Stimulated activated naive B cell treated with anti-CD40 and anti-IgM and Interleukin-4, amounts not matched to agents 10 μg/mL and 1 μg/mL and 100 μg/mL, for 72 hours (primary cell): ENCODE data around the gene ATP6V0C.
"Not testable (repeated sequence)": the region's sequence is repeated elsewhere in the genome, so short reads cannot be mapped to it uniquely, and the experiment has no call there.

Experiments
- ATAC-seq, 2 donors: fragments of 150-1000 bp; cut with Tn5 transposase; replicated peaks; 2 replicates each; pipeline ENCODE4 v1.10.0; 2021; ENCODE audit warnings: moderate library complexity in 1 of 2
- DNase-seq: peaks from one replicate; pipeline ENCODE4 v3.0.0; 2021
- H3K27ac Mint-ChIP-seq: one replicate; pipeline ENCODE4 v1.8.0; 2022; ENCODE audit warnings: mild to moderate bottlenecking, mixed read lengths
- H3K27me3 Mint-ChIP-seq, 2 donors: one replicate each; pipeline ENCODE4 v1.8.0; 2022; ENCODE audit warnings: mixed read lengths in 2 of 2
- H3K36me3 Mint-ChIP-seq, 2 donors: one replicate each; pipeline ENCODE4 v1.8.0; 2022; ENCODE audit warnings: mixed read lengths in 2 of 2, mild to moderate bottlenecking in 1 of 2
- H3K4me1 Mint-ChIP-seq, 2 donors: one replicate each; pipeline ENCODE4 v1.8.0; 2022; ENCODE audit warnings: mixed read lengths in 2 of 2, mild to moderate bottlenecking in 1 of 2
- H3K4me3 Mint-ChIP-seq, 2 donors: one replicate each; pipeline ENCODE4 v1.8.0; 2022; ENCODE audit warnings: mild to moderate bottlenecking in 2 of 2, mixed read lengths in 2 of 2, moderate library complexity in 1 of 2
- H3K9me3 Mint-ChIP-seq, 2 donors: one replicate each; pipeline ENCODE4 v1.8.0; 2022; ENCODE audit warnings: mixed read lengths in 2 of 2, mild to moderate bottlenecking in 1 of 2

The ATP6V0C gene

GRCh38 chr16:2529961-2530628 is 16.3 kb downstream of the ATP6V0C start:
- no peaks in the 10 kb centered on the region for H3K9me3 Mint-ChIP-seq
- H3K36me3 Mint-ChIP-seq = peaks cover 20 to 26% of the 10 kb centered on the region in 2 donors
- peak overlapping the region in 1 of 2 donors; percentile 52 for H3K4me3 Mint-ChIP-seq
- peak overlapping the region; percentile 99 for H3K27ac Mint-ChIP-seq
- ATAC-seq (no peak), DNase-seq (no peak)
- peaks cover 21 to 35% of the 10 kb centered on the region in 2 donors for H3K4me1 Mint-ChIP-seq
- H3K27me3 Mint-ChIP-seq = no peaks in the 10 kb centered on the region

GRCh38 chr16:2530629-2531318 is 17.0 kb downstream of the ATP6V0C start:
- Mint-ChIP-seq H3K36me3 (peaks cover 19 to 25% of the 10 kb centered on the region in 2 donors), H3K9me3 (no peaks in the 10 kb centered on the region), H3K27ac (peak overlapping the region; percentile 99), H3K27me3 (no peaks in the 10 kb centered on the region), H3K4me3 (peak overlapping the region; percentile 91 to 97), H3K4me1 (peaks cover 21 to 35% of the 10 kb centered on the region in 2 donors)
- DNase-seq (no peak), ATAC-seq (no peak)

GRCh38 chr16:2531371-2531695 is 17.6 kb downstream of the ATP6V0C start, which contains the start of gene CEMP1:
CEMP1 (minus strand) TSS chr16:2531408; CDS start chr16:2531073, 335 bp downstream.
- no peaks in the 10 kb centered on the region for H3K27me3 Mint-ChIP-seq

GRCh38 chr16:2531696-2532493 is 18.1 kb downstream of the ATP6V0C start:
- H3K36me3 Mint-ChIP-seq = peaks cover 9 to 16% of the 10 kb centered on the region in 2 donors
- DNase-seq (peak; percentile 96), ATAC-seq (peak; percentile 90)
- H3K27ac Mint-ChIP-seq = peak overlapping the region; percentile 99
- no peaks in the 10 kb centered on the region for H3K27me3 Mint-ChIP-seq
- peaks cover 22 to 42% of the 10 kb centered on the region in 2 donors for H3K4me1 Mint-ChIP-seq
- peak overlapping the region; percentile 91 to 97 for H3K4me3 Mint-ChIP-seq
- H3K9me3 Mint-ChIP-seq = no peaks in the 10 kb centered on the region

More at GRCh38 chr16:2531371-2531695, 17.6 kb downstream of the ATP6V0C start, which contains the start of gene CEMP1:
- no peaks in the 10 kb centered on the region for H3K9me3 Mint-ChIP-seq
- peaks cover 21 to 37% of the 10 kb centered on the region in 2 donors for H3K4me1 Mint-ChIP-seq
- peaks cover 14 to 20% of the 10 kb centered on the region in 2 donors for H3K36me3 Mint-ChIP-seq
- ATAC-seq (no peak), DNase-seq (no peak)
- H3K27ac Mint-ChIP-seq = peak within 1 kb of the TSS; percentile 99
- peak within 1 kb of the TSS; percentile 91 to 97 for H3K4me3 Mint-ChIP-seq

GRCh38 chr16:2532494-2533141 is 18.9 kb downstream of the ATP6V0C start:
- DNase-seq = peak; percentile 70
- peaks cover 25 to 47% of the 10 kb centered on the region in 2 donors for H3K4me1 Mint-ChIP-seq
- no peaks in the 10 kb centered on the region for H3K9me3 Mint-ChIP-seq
- ATAC-seq = peak; percentile 41 to 44
- no peaks in the 10 kb centered on the region for H3K27me3 Mint-ChIP-seq
- H3K4me3 Mint-ChIP-seq = peak overlapping the region; percentile 91 to 97
- peaks cover 7 to 11% of the 10 kb centered on the region in 2 donors for H3K36me3 Mint-ChIP-seq
- H3K27ac Mint-ChIP-seq = peak overlapping the region; percentile 99

GRCh38 chr16:2533142-2533755 is 19.5 kb downstream of the ATP6V0C start:
- H3K27me3 Mint-ChIP-seq, ATAC-seq, DNase-seq, H3K9me3 Mint-ChIP-seq: not testable (repeated sequence)
- H3K27ac Mint-ChIP-seq = peak overlapping the region; percentile 99
- peaks cover 25 to 47% of the 10 kb centered on the region in 2 donors for H3K4me1 Mint-ChIP-seq
- H3K4me3 Mint-ChIP-seq = peak overlapping the region; percentile 91 to 97
- H3K36me3 Mint-ChIP-seq = peaks cover 6 to 11% of the 10 kb centered on the region in 2 donors

- Mint-ChIP-seq H3K9me3 (no peaks in the 10 kb centered on the region), H3K36me3 (peaks cover 5 to 14% of the 10 kb centered on the region in 2 donors), H3K27ac (peak overlapping the region; percentile 75), H3K4me1 (peaks cover 27 to 52% of the 10 kb centered on the region in 2 donors), H3K4me3 (peak overlapping the region; percentile 39 to 66), H3K27me3 (no peaks in the 10 kb centered on the region)
- no peak for ATAC-seq
- no peak for DNase-seq
These were observed 20.2 kb downstream of the ATP6V0C start for GRCh38 chr16:2533912-2534311.

- H3K27ac Mint-ChIP-seq, DNase-seq, H3K27me3 Mint-ChIP-seq, H3K9me3 Mint-ChIP-seq, ATAC-seq: not testable (repeated sequence)
- H3K4me3 Mint-ChIP-seq = peak overlapping the region in 1 of 2 donors; percentile 39
- peaks cover 5 to 14% of the 10 kb centered on the region in 2 donors for H3K36me3 Mint-ChIP-seq
- peaks cover 28 to 56% of the 10 kb centered on the region in 2 donors for H3K4me1 Mint-ChIP-seq
These were observed 20.6 kb downstream of the ATP6V0C start for GRCh38 chr16:2534335-2534734.

- Mint-ChIP-seq H3K27ac (no peak overlapping the region), H3K9me3 (no peaks in the 10 kb centered on the region), H3K4me3 (no peak overlapping the region), H3K27me3 (no peaks in the 10 kb centered on the region), H3K4me1 (peaks cover 36 to 57% of the 10 kb centered on the region in 2 donors), H3K36me3 (peaks cover 2 to 3% of the 10 kb centered on the region in 2 donors)
- DNase-seq = no peak
- ATAC-seq = no peak
These were observed 21.9 kb downstream of the ATP6V0C start for GRCh38 chr16:2535625-2536013.

GRCh38 chr16:2537451-2538379 is 24.0 kb downstream of the ATP6V0C start, which contains the start of gene PDPK1:
PDPK1 (plus strand) TSS chr16:2538021; CDS start chr16:2538113, 92 bp downstream.
- Mint-ChIP-seq H3K4me3 (peak within 1 kb of the TSS; percentile 88 to 92), H3K27ac (peak within 1 kb of the TSS; percentile 96), H3K9me3 (no peaks in the 10 kb centered on the region), H3K27me3 (no peaks in the 10 kb centered on the region), H3K36me3 (peaks cover 7 to 10% of the 10 kb centered on the region in 2 donors), H3K4me1 (peaks cover 29 to 48% of the 10 kb centered on the region in 2 donors)
- peak; percentile 77 to 83 for ATAC-seq
- DNase-seq = peak; percentile 92

- Mint-ChIP-seq H3K36me3 (peaks cover 7 to 10% of the 10 kb centered on the region in 2 donors), H3K4me3 (peak overlapping the region; percentile 86 to 88), H3K4me1 (peaks cover 27 to 49% of the 10 kb centered on the region in 2 donors), H3K27ac (peak overlapping the region; percentile 83)
- not testable (repeated sequence) for ATAC-seq, H3K27me3 Mint-ChIP-seq, DNase-seq, H3K9me3 Mint-ChIP-seq
These were observed 25.6 kb downstream of the ATP6V0C start for GRCh38 chr16:2539192-2539844.

GRCh38 chr16:2539845-2540458 is 26.2 kb downstream of the ATP6V0C start:
- peak overlapping the region; percentile 75 for H3K27ac Mint-ChIP-seq
- H3K36me3 Mint-ChIP-seq = peaks cover 7 to 10% of the 10 kb centered on the region in 2 donors
- H3K27me3 Mint-ChIP-seq, H3K9me3 Mint-ChIP-seq, DNase-seq: not testable (repeated sequence)
- peaks cover 27 to 50% of the 10 kb centered on the region in 2 donors for H3K4me1 Mint-ChIP-seq
- H3K4me3 Mint-ChIP-seq = peak overlapping the region; percentile 86 to 88
- ATAC-seq = peak in 1 of 2 donors; percentile 28
